H9 (cell line): ENCODE results near the gene CHMP4A. TPM values are rescaled to one million over a fixed set of nuclear protein-coding genes. Genes with fewer than 3 reads are reported as not detected.
A peak's percentile ranks its signal among the peaks of the same experiment; 100 is the strongest.

ENCODE experiments used
- DNase-seq: peaks from one replicate; pipeline ENCODE4 v3.0.0-alpha.2; 2017
- H2AFZ ChIP-seq: one replicate; pipeline ENCODE4 v1.6.1; 2013; ENCODE audit warnings: mild to moderate bottlenecking, low read length, control low read depth, moderate library complexity
- H2AK5ac ChIP-seq: 2 replicates; pipeline ENCODE4 v1.6.1; 2013; ENCODE audit warnings: low read length, control low read depth, mixed read lengths; ENCODE audit not compliant: insufficient read length
- H2BK120ac ChIP-seq: one replicate; pipeline ENCODE4 v1.6.1; 2013; ENCODE audit warnings: low read depth, mild to moderate bottlenecking, low read length, control low read depth, inconsistent platforms; ENCODE audit not compliant: poor library complexity, severe bottlenecking
- H2BK12ac ChIP-seq: 2 replicates; pipeline ENCODE4 v1.6.1; 2013; ENCODE audit warnings: low read length, control low read depth, mixed read lengths, low read depth; ENCODE audit not compliant: insufficient read length
- H2BK15ac ChIP-seq: 2 replicates; pipeline ENCODE4 v1.6.1; 2013; ENCODE audit warnings: low read depth, low read length, control low read depth
- H2BK20ac ChIP-seq: one replicate; pipeline ENCODE4 v1.6.1; 2013; ENCODE audit warnings: low read depth, mild to moderate bottlenecking, low read length, control low read depth, inconsistent platforms; ENCODE audit not compliant: poor library complexity, severe bottlenecking
- H2BK5ac ChIP-seq: 2 replicates; pipeline ENCODE4 v1.6.1; 2013; ENCODE audit warnings: low read length, control low read depth, mixed read lengths; ENCODE audit not compliant: insufficient read length
- H3K14ac ChIP-seq: 2 replicates; pipeline ENCODE4 v1.6.1; 2013; ENCODE audit warnings: low read length, control low read depth; ENCODE audit not compliant: insufficient read depth
- H3K18ac ChIP-seq: 2 replicates; pipeline ENCODE4 v1.6.1; 2013; ENCODE audit warnings: low read depth, mild to moderate bottlenecking, mixed read lengths, low read length, control low read depth; ENCODE audit not compliant: insufficient read length
- H3K23ac ChIP-seq: 2 replicates; pipeline ENCODE4 v1.6.1; 2013; ENCODE audit warnings: low read length, control low read depth, mixed read lengths, low read depth; ENCODE audit not compliant: insufficient read length
- H3K23me2 ChIP-seq: 2 replicates; pipeline ENCODE4 v1.6.1; 2013; ENCODE audit warnings: low read depth, mild to moderate bottlenecking, mixed read lengths, low read length, control low read depth; ENCODE audit not compliant: insufficient read length, poor library complexity, severe bottlenecking
- H3K27ac ChIP-seq: 2 replicates; pipeline ENCODE4 v1.5.1; 2013; ENCODE audit warnings: low read length, control low read depth, mixed read lengths, low read depth; ENCODE audit not compliant: insufficient read length
- H3K27me3 ChIP-seq: 2 replicates; pipeline ENCODE4 v1.6.1; 2013; ENCODE audit warnings: low read length, control low read depth, inconsistent platforms; ENCODE audit not compliant: insufficient read depth
- H3K4ac ChIP-seq: 2 replicates; pipeline ENCODE4 v1.6.1; 2013; ENCODE audit warnings: low read depth, mild to moderate bottlenecking, control low read depth, inconsistent platforms, low read length, moderate library complexity
- H3K4me1 ChIP-seq: 2 replicates; pipeline ENCODE4 v1.6.1; 2013; ENCODE audit warnings: low read length, control low read depth, inconsistent platforms; ENCODE audit not compliant: insufficient read depth
- H3K4me2 ChIP-seq: 2 replicates; pipeline ENCODE4 v1.6.1; 2013; ENCODE audit warnings: low read length, control low read depth, mixed read lengths; ENCODE audit not compliant: insufficient read length, insufficient read depth
- H3K56ac ChIP-seq: 2 replicates; pipeline ENCODE4 v1.6.1; 2013; ENCODE audit warnings: low read depth, mild to moderate bottlenecking, mixed read lengths, low read length, control low read depth; ENCODE audit not compliant: insufficient read length
- H3K79me1 ChIP-seq: 2 replicates; pipeline ENCODE4 v1.6.1; 2013; ENCODE audit warnings: low read depth, mild to moderate bottlenecking, moderate library complexity, low read length, control low read depth, inconsistent platforms; ENCODE audit not compliant: insufficient read depth, poor library complexity, severe bottlenecking
- H3K79me2 ChIP-seq: 2 replicates; pipeline ENCODE4 v1.6.1; 2013; ENCODE audit warnings: low read length, control low read depth, inconsistent platforms; ENCODE audit not compliant: insufficient read depth
- H3K9ac ChIP-seq: 2 replicates; pipeline ENCODE4 v1.6.1; 2013; ENCODE audit warnings: low read length, control low read depth, mixed read lengths; ENCODE audit not compliant: insufficient read length; ENCODE audit errors: extremely low read depth
- H3K9me3 ChIP-seq: one replicate; pipeline ENCODE4 v1.6.1; 2013; ENCODE audit warnings: low read depth, low read length, inconsistent platforms; ENCODE audit not compliant: control insufficient read depth
- H3T11ph ChIP-seq: one replicate; pipeline ENCODE4 v1.6.1; 2013; ENCODE audit warnings: mild to moderate bottlenecking, low read length, control low read depth, inconsistent platforms
- H4K20me1 ChIP-seq: one replicate; pipeline ENCODE4 v1.6.1; 2013; ENCODE audit not compliant: control insufficient read depth, insufficient read length, insufficient read depth
- H4K5ac ChIP-seq: 2 replicates; pipeline ENCODE4 v1.6.1; 2013; ENCODE audit warnings: low read depth, mild to moderate bottlenecking, mixed read lengths, low read length, control low read depth; ENCODE audit not compliant: insufficient read length
- H4K8ac ChIP-seq: replicated peaks from 2 replicates; pipeline ENCODE4 v1.6.1; 2013; ENCODE audit warnings: low read length, control low read depth, mixed read lengths, low read depth; ENCODE audit not compliant: insufficient read length
- H4K91ac ChIP-seq: 2 replicates; pipeline ENCODE4 v1.6.1; 2013; ENCODE audit warnings: low read depth, mild to moderate bottlenecking, moderate library complexity, mixed read lengths, low read length, control low read depth; ENCODE audit not compliant: insufficient read length
- H3K27ac Mint-ChIP-seq, 3 experiments: 2 replicates in 2 of 3; 3 replicates in 1 of 3; pipeline ENCODE4 v1.8.0; 2020 to 2021; ENCODE audit warnings: mixed read lengths in 3 of 3, mild to moderate bottlenecking in 1 of 3, moderate library complexity in 1 of 3
- H3K27me3 Mint-ChIP-seq: 2 replicates; pipeline ENCODE4 v1.8.0; 2021; ENCODE audit warnings: low read depth, mild to moderate bottlenecking, moderate library complexity, mixed read lengths
- H3K36me3 Mint-ChIP-seq, 3 experiments: 2 replicates in 2 of 3; 3 replicates in 1 of 3; pipeline ENCODE4 v1.8.0; 2020 to 2021; ENCODE audit warnings: low read depth in 3 of 3, mixed read lengths in 3 of 3; ENCODE audit not compliant: insufficient read depth in 1 of 3
- H3K4me1 Mint-ChIP-seq, 2 experiments: 2 replicates each; pipeline ENCODE4 v1.8.0; 2020; ENCODE audit warnings: mixed read lengths in 2 of 2
- H3K4me3 Mint-ChIP-seq, 2 experiments: 2 replicates in 1 of 2; 3 replicates in 1 of 2; pipeline ENCODE4 v1.8.0; 2020 to 2021; ENCODE audit warnings: mild to moderate bottlenecking in 2 of 2, mixed read lengths in 2 of 2, moderate library complexity in 1 of 2
- H3K9me3 Mint-ChIP-seq, 2 experiments: 2 replicates in 1 of 2; 3 replicates in 1 of 2; pipeline ENCODE4 v1.8.0; 2020; ENCODE audit warnings: mild to moderate bottlenecking in 2 of 2, mixed read lengths in 2 of 2, moderate library complexity in 1 of 2
- WGBS: extraction: QIAGEN DNeasy Blood & Tissue Kit; methylation state at CpG from one replicate; pipeline ENCODE4 v1.1.7; 2013; ENCODE audit warnings: missing lambda C conversion rate, low lambda C conversion rate, mixed read lengths; ENCODE audit not compliant: insufficient read length; ENCODE audit errors: extremely low coverage; 5-methylcytosine and 5-hydroxymethylcytosine counted together
- total RNA-seq: library from RNA; stranded (reverse); gene quantifications from 2 replicates; pipeline ENCODE4 v1.2.1, GENCODE V29; 2021
- TF ChIP-seq, protein P1 (sequence below): fragments of 200-600 bp; sonication (generic); conservative IDR thresholded peaks from 3 replicates; pipeline ENCODE4 v1.8.0; 2021; ENCODE audit warnings: antibody characterized with exemption, mild to moderate bottlenecking

The CHMP4A gene
- total RNA-seq, 1 experiment from 2014 or later = 46.2 TPM

- Histone ChIP-seq H3K14ac (no peak overlapping the region), H2BK12ac (no peak overlapping the region), H2AK5ac (no peak overlapping the region), H3K9ac (no peak overlapping the region), H4K5ac (no peak overlapping the region), H3K9me3 (no peaks in the 10 kb centered on the region), H3K56ac (no peak overlapping the region), H3K4me2 (no peak overlapping the region), H2BK120ac (no peak overlapping the region), H3K79me1 (no peaks in the 10 kb centered on the region), H4K8ac (no peak overlapping the region), H3K79me2 (no peaks in the 10 kb centered on the region), H3K23ac (no peak overlapping the region), H4K91ac (no peak overlapping the region), H3K18ac (no peak overlapping the region), H2AFZ (no peak overlapping the region), H2BK5ac (no peak overlapping the region), H3T11ph (no peak overlapping the region), H3K27ac (no peak overlapping the region), H3K23me2 (no peaks in the 10 kb centered on the region), H3K4me1 (no peaks in the 10 kb centered on the region), H3K27me3 (no peaks in the 10 kb centered on the region), H4K20me1 (no peaks in the 10 kb centered on the region), H3K4ac (no peak overlapping the region), H2BK15ac (no peak overlapping the region), H2BK20ac (no peak overlapping the region)
- H3K4me1 Mint-ChIP-seq = no peaks in the 10 kb centered on the region
- peaks cover under 1% of the 10 kb centered on the region; the same call in 1 of the 2 replicates for H3K27me3 Mint-ChIP-seq
- no peak overlapping the region; a peak in 1 of 7 replicates for H3K27ac Mint-ChIP-seq
- H3K4me3 Mint-ChIP-seq = no peak overlapping the region
- no CpG with 5 or more reads among the region's 1 CpG for WGBS
- TF ChIP-seq, protein P1, sequence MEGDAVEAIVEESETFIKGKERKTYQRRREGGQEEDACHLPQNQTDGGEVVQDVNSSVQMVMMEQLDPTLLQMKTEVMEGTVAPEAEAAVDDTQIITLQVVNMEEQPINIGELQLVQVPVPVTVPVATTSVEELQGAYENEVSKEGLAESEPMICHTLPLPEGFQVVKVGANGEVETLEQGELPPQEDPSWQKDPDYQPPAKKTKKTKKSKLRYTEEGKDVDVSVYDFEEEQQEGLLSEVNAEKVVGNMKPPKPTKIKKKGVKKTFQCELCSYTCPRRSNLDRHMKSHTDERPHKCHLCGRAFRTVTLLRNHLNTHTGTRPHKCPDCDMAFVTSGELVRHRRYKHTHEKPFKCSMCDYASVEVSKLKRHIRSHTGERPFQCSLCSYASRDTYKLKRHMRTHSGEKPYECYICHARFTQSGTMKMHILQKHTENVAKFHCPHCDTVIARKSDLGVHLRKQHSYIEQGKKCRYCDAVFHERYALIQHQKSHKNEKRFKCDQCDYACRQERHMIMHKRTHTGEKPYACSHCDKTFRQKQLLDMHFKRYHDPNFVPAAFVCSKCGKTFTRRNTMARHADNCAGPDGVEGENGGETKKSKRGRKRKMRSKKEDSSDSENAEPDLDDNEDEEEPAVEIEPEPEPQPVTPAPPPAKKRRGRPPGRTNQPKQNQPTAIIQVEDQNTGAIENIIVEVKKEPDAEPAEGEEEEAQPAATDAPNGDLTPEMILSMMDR = 0 out of 3 replicates have a peak, but pooled peaks have one; percentile 24
- H3K9me3 Mint-ChIP-seq = no peaks in the 10 kb centered on the region
- H3K36me3 Mint-ChIP-seq = no peaks in the 10 kb centered on the region
- DNase-seq = no peak
These were observed 38.6 kb upstream of the CHMP4A start for GRCh38 chr14:24251880-24252288.
